ENCODE measurements around the gene B9D2. TPM values are rescaled to one million over a fixed set of nuclear protein-coding genes. Genes with fewer than 3 reads are reported as not detected.

B9D2 gene
- total RNA-seq, 1 experiment from 2014 or later, result 7.3 TPM

- H3K27me3 ChIP-seq (ENCODE audit: insufficient read depth, low read length), result no peaks in the 10 kb centered on the region
- POLR2A ChIA-PET, result no interaction called here
- H3K36me3 ChIP-seq (ENCODE audit: control insufficient read depth in 1 of 2, insufficient read depth in 2 of 2, low read length in 2 of 2), result peaks cover 5 to 25% of the 10 kb centered on the region in 2 experiments; a peak in 3 of 4 replicates
- H3K79me2 ChIP-seq (ENCODE audit: insufficient read depth, low read length), result peaks cover 4% of the 10 kb centered on the region; the same call in 1 of the 2 replicates
- intact Hi-C loops (cut with micrococcal nuclease), result no loop called here
- H3K9me3 ChIP-seq (ENCODE audit: control insufficient read depth in 1 of 2, insufficient read depth in 1 of 2, low read depth in 1 of 2, low read length in 2 of 2), result no peaks in the 10 kb centered on the region
- TF ChIP-seq YY1 (IDR thresholded peaks at IDR 0.05; ENCODE audit: extremely low read depth, insufficient replicate concordance, low read depth, low read length), result no peak
- TF ChIP-seq CEBPB (IDR thresholded peaks at IDR 0.05; ENCODE audit: low read depth), result no peak
- H3K4me3 ChIP-seq (replicated peaks in 1 of 2; ENCODE audit: low read depth in 1 of 2, low read length in 2 of 2), result no peak overlapping the region
- BruUV-seq (replicated peaks), result no TSS peak
- H4K20me1 ChIP-seq (ENCODE audit: insufficient read depth), result no peaks in the 10 kb centered on the region
- RAD21 ChIA-PET (ENCODE audit: low non-redundant PET in 1 of 2, low total read pairs in 2 of 2, uncharacterized antibody in 2 of 2, unreplicated experiment in 2 of 2), result no interaction called here
- H3K9me2 ChIP-seq (ENCODE audit: insufficient read depth), result no peaks in the 10 kb centered on the region
- ATAC-seq, result no peak
- H2AFZ ChIP-seq (ENCODE audit: low read depth, low read length, poor library complexity, severe bottlenecking), result no peak overlapping the region
- no peak overlapping the region for H3K27ac ChIP-seq (ENCODE audit: low read depth, low read length)
- H3K4me1 ChIP-seq (ENCODE audit: control insufficient read depth in 1 of 2, insufficient read depth in 2 of 2, low read length in 2 of 2), result peaks cover 0 to 15% of the 10 kb centered on the region in 2 experiments; a peak in 2 of 4 replicates
- DNase-seq (ENCODE audit: low read depth, low spot score), result no peak
- no peak overlapping the region for H3K9ac ChIP-seq (ENCODE audit: low read length)
- CTCF ChIA-PET, result no interaction called here
- no peak overlapping the region for H3K4me2 ChIP-seq (ENCODE audit: low read length)
These were observed 45.1 kb downstream of the B9D2 start for GRCh38 chr19:41318696-41319499.

- Histone ChIP-seq H3K27me3 (ENCODE audit: insufficient read depth, low read length) (no peaks in the 10 kb centered on the region), H3K36me3 (ENCODE audit: control insufficient read depth in 1 of 2, insufficient read depth in 2 of 2, low read length in 2 of 2) (peaks cover 4 to 33% of the 10 kb centered on the region in 2 experiments; a peak in 3 of 4 replicates), H3K4me3 (replicated peaks in 1 of 2; ENCODE audit: low read depth in 1 of 2, low read length in 2 of 2) (no peak overlapping the region), H3K27ac (ENCODE audit: low read depth, low read length) (no peak overlapping the region), H3K9me2 (ENCODE audit: insufficient read depth) (no peaks in the 10 kb centered on the region), H4K20me1 (ENCODE audit: insufficient read depth) (no peaks in the 10 kb centered on the region), H3K4me2 (ENCODE audit: low read length) (no peak overlapping the region), H3K4me1 (ENCODE audit: control insufficient read depth in 1 of 2, insufficient read depth in 2 of 2, low read length in 2 of 2) (peaks cover 3 to 4% of the 10 kb centered on the region in 2 experiments; a peak in 3 of 4 replicates), H3K9me3 (ENCODE audit: control insufficient read depth in 1 of 2, insufficient read depth in 1 of 2, low read depth in 1 of 2, low read length in 2 of 2) (no peaks in the 10 kb centered on the region), H3K79me2 (ENCODE audit: insufficient read depth, low read length) (peaks cover 22% of the 10 kb centered on the region), H2AFZ (ENCODE audit: low read depth, low read length, poor library complexity, severe bottlenecking) (no peak overlapping the region), H3K9ac (ENCODE audit: low read length) (no peak overlapping the region)
- ATAC-seq, result no peak
- no peak for TF ChIP-seq ZBTB33 (IDR thresholded peaks at IDR 0.05; ENCODE audit: extremely low read depth, insufficient replicate concordance, low read length)
- TF ChIP-seq EZH2 (IDR thresholded peaks at IDR 0.05), result no peak
- TF ChIP-seq REST (IDR thresholded peaks at IDR 0.05; ENCODE audit: low read depth), result no peak
- no peak for TF ChIP-seq ELF1 (IDR thresholded peaks at IDR 0.05; ENCODE audit: borderline replicate concordance, low read depth)
- no peak for TF ChIP-seq ZFX (IDR thresholded peaks at IDR 0.05)
- no TSS peak for BruUV-seq (replicated peaks)
- intact Hi-C loops (cut with micrococcal nuclease), result no loop called here
- no peak for DNase-seq (ENCODE audit: low read depth, low spot score)
- POLR2A ChIA-PET, result no interaction called here
- CTCF ChIA-PET, result no interaction called here
- RAD21 ChIA-PET (ENCODE audit: low non-redundant PET in 1 of 2, low total read pairs in 2 of 2, uncharacterized antibody in 2 of 2, unreplicated experiment in 2 of 2), result no interaction called here
These were observed 47.5 kb downstream of the B9D2 start for GRCh38 chr19:41316306-41316920.
